GM21447 (cell line): ENCODE measurements around the gene RBM28.

Experiments used
- ATAC-seq: cut with Tn5 transposase; IDR thresholded peaks from one replicate; pipeline ENCODE4 v1.9.1; 2021; ENCODE audit not compliant: unreplicated experiment

Gene RBM28

GRCh38 chr7:128262273-128263028 lies 81.3 kb downstream of the RBM28 start:
- ATAC-seq: no peak

GRCh38 chr7:128260069-128260795 lies 83.5 kb downstream of the RBM28 start:
- ATAC-seq: no peak

- ATAC-seq: no peak
Measured at GRCh38 chr7:128259131-128260061, 84.3 kb downstream of the RBM28 start.

- no peak for ATAC-seq
Measured at GRCh38 chr7:128257458-128257857, 86.2 kb downstream of the RBM28 start.

GRCh38 chr7:128255271-128255670 lies 88.4 kb downstream of the RBM28 start:
- ATAC-seq: no peak

GRCh38 chr7:128254470-128254869 lies 89.2 kb downstream of the RBM28 start:
- no peak for ATAC-seq

GRCh38 chr7:128253701-128254100 lies 90.0 kb downstream of the RBM28 start:
- no peak for ATAC-seq

GRCh38 chr7:128251337-128251736 lies 92.4 kb downstream of the RBM28 start:
- ATAC-seq: no peak
